ENCODE data around the gene AFF4. TPM values are rescaled to one million over a fixed set of nuclear protein-coding genes. Genes with fewer than 3 reads are reported as not detected.

Gene AFF4
- total and polyA plus RNA-seq, 9 of the 15 experiments (the other 6 are each of a cell fraction or from before 2014, with no cell fraction given), result 1.7 to 25.8 (median 17.9) TPM

GRCh38 chr5:132963171-132964104 lies at the start of gene AFF4 (continued):
- TF ChIP-seq ZFP36 (IDR thresholded peaks at IDR 0.05; ENCODE audit: low read depth, low read length, partially characterized antibody) (no peak), ZNF79 (CRISPR knock-in tag; IDR thresholded peaks at IDR 0.05; ENCODE audit: low read depth) (0 out of 2 replicates have a peak, but pooled peaks have one; percentile 30), ZNF444 (CRISPR knock-in tag; IDR thresholded peaks at IDR 0.05) (peak; percentile 7; the same call in 1 of the 2 replicates), THRAP3 (IDR thresholded peaks at IDR 0.05; ENCODE audit: borderline replicate concordance) (no peak), ZNF324 (CRISPR knock-in tag; IDR thresholded peaks at IDR 0.05) (no peak), STAT5A (IDR thresholded peaks at IDR 0.05; ENCODE audit: borderline replicate concordance, low read length) (no peak), ZNF41 (CRISPR knock-in tag; conservative IDR thresholded peaks at IDR 0.05) (no peak; the same call in 1 of the 2 replicates), EHMT2 (IDR thresholded peaks at IDR 0.05) (no peak), ZNF253 (CRISPR knock-in tag; conservative IDR thresholded peaks at IDR 0.05) (0 out of 2 replicates have a peak, but pooled peaks have one; percentile 4), ETV5 (CRISPR knock-in tag; IDR thresholded peaks at IDR 0.05; ENCODE audit: low read depth) (peak; percentile 54; the same call in 1 of the 2 replicates), TGIF2 (CRISPR knock-in tag; IDR thresholded peaks at IDR 0.05) (peak; percentile 66; the same call in 1 of the 2 replicates), E2F6 (IDR thresholded peaks at IDR 0.05; ENCODE audit: borderline replicate concordance in 1 of 2, extremely low read depth in 1 of 2, insufficient read depth in 1 of 2, insufficient read length in 1 of 2, low read depth in 1 of 2, low read length in 1 of 2, poor library complexity in 1 of 2, severe bottlenecking in 1 of 2) (peak; percentile 78 to 90), E4F1 (CRISPR knock-in tag; IDR thresholded peaks at IDR 0.05; ENCODE audit: borderline replicate concordance) (no peak), RERE (CRISPR knock-in tag; IDR thresholded peaks at IDR 0.05; ENCODE audit: borderline replicate concordance) (no peak; the same call in 1 of the 2 replicates)

All from K562 (cell line).